H9 (cell line): ENCODE results near the gene EIF1AY. TPM values are rescaled to one million over a fixed set of nuclear protein-coding genes. Genes with fewer than 3 reads are reported as not detected.

Source experiments
- DNase-seq: peaks from one replicate; pipeline ENCODE4 v3.0.0-alpha.2; 2017
- H2AFZ ChIP-seq: one replicate; pipeline ENCODE4 v1.6.1; 2013; ENCODE audit warnings: mild to moderate bottlenecking, low read length, control low read depth, moderate library complexity
- H2AK5ac ChIP-seq: 2 replicates; pipeline ENCODE4 v1.6.1; 2013; ENCODE audit warnings: low read length, control low read depth, mixed read lengths; ENCODE audit not compliant: insufficient read length
- H2BK120ac ChIP-seq: one replicate; pipeline ENCODE4 v1.6.1; 2013; ENCODE audit warnings: low read depth, mild to moderate bottlenecking, low read length, control low read depth, inconsistent platforms; ENCODE audit not compliant: poor library complexity, severe bottlenecking
- H2BK12ac ChIP-seq: 2 replicates; pipeline ENCODE4 v1.6.1; 2013; ENCODE audit warnings: low read length, control low read depth, mixed read lengths, low read depth; ENCODE audit not compliant: insufficient read length
- H2BK15ac ChIP-seq: 2 replicates; pipeline ENCODE4 v1.6.1; 2013; ENCODE audit warnings: low read depth, low read length, control low read depth
- H2BK20ac ChIP-seq: one replicate; pipeline ENCODE4 v1.6.1; 2013; ENCODE audit warnings: low read depth, mild to moderate bottlenecking, low read length, control low read depth, inconsistent platforms; ENCODE audit not compliant: poor library complexity, severe bottlenecking
- H2BK5ac ChIP-seq: 2 replicates; pipeline ENCODE4 v1.6.1; 2013; ENCODE audit warnings: low read length, control low read depth, mixed read lengths; ENCODE audit not compliant: insufficient read length
- H3K14ac ChIP-seq: 2 replicates; pipeline ENCODE4 v1.6.1; 2013; ENCODE audit warnings: low read length, control low read depth; ENCODE audit not compliant: insufficient read depth
- H3K18ac ChIP-seq: 2 replicates; pipeline ENCODE4 v1.6.1; 2013; ENCODE audit warnings: low read depth, mild to moderate bottlenecking, mixed read lengths, low read length, control low read depth; ENCODE audit not compliant: insufficient read length
- H3K23ac ChIP-seq: 2 replicates; pipeline ENCODE4 v1.6.1; 2013; ENCODE audit warnings: low read length, control low read depth, mixed read lengths, low read depth; ENCODE audit not compliant: insufficient read length
- H3K23me2 ChIP-seq: 2 replicates; pipeline ENCODE4 v1.6.1; 2013; ENCODE audit warnings: low read depth, mild to moderate bottlenecking, mixed read lengths, low read length, control low read depth; ENCODE audit not compliant: insufficient read length, poor library complexity, severe bottlenecking
- H3K27ac ChIP-seq: 2 replicates; pipeline ENCODE4 v1.5.1; 2013; ENCODE audit warnings: low read length, control low read depth, mixed read lengths, low read depth; ENCODE audit not compliant: insufficient read length
- H3K27me3 ChIP-seq: 2 replicates; pipeline ENCODE4 v1.6.1; 2013; ENCODE audit warnings: low read length, control low read depth, inconsistent platforms; ENCODE audit not compliant: insufficient read depth
- H3K4ac ChIP-seq: 2 replicates; pipeline ENCODE4 v1.6.1; 2013; ENCODE audit warnings: low read depth, mild to moderate bottlenecking, control low read depth, inconsistent platforms, low read length, moderate library complexity
- H3K4me1 ChIP-seq: 2 replicates; pipeline ENCODE4 v1.6.1; 2013; ENCODE audit warnings: low read length, control low read depth, inconsistent platforms; ENCODE audit not compliant: insufficient read depth
- H3K4me2 ChIP-seq: 2 replicates; pipeline ENCODE4 v1.6.1; 2013; ENCODE audit warnings: low read length, control low read depth, mixed read lengths; ENCODE audit not compliant: insufficient read length, insufficient read depth
- H3K56ac ChIP-seq: 2 replicates; pipeline ENCODE4 v1.6.1; 2013; ENCODE audit warnings: low read depth, mild to moderate bottlenecking, mixed read lengths, low read length, control low read depth; ENCODE audit not compliant: insufficient read length
- H3K79me1 ChIP-seq: 2 replicates; pipeline ENCODE4 v1.6.1; 2013; ENCODE audit warnings: low read depth, mild to moderate bottlenecking, moderate library complexity, low read length, control low read depth, inconsistent platforms; ENCODE audit not compliant: insufficient read depth, poor library complexity, severe bottlenecking
- H3K79me2 ChIP-seq: 2 replicates; pipeline ENCODE4 v1.6.1; 2013; ENCODE audit warnings: low read length, control low read depth, inconsistent platforms; ENCODE audit not compliant: insufficient read depth
- H3K9ac ChIP-seq: 2 replicates; pipeline ENCODE4 v1.6.1; 2013; ENCODE audit warnings: low read length, control low read depth, mixed read lengths; ENCODE audit not compliant: insufficient read length; ENCODE audit errors: extremely low read depth
- H3K9me3 ChIP-seq: one replicate; pipeline ENCODE4 v1.6.1; 2013; ENCODE audit warnings: low read depth, low read length, inconsistent platforms; ENCODE audit not compliant: control insufficient read depth
- H3T11ph ChIP-seq: one replicate; pipeline ENCODE4 v1.6.1; 2013; ENCODE audit warnings: mild to moderate bottlenecking, low read length, control low read depth, inconsistent platforms
- H4K20me1 ChIP-seq: one replicate; pipeline ENCODE4 v1.6.1; 2013; ENCODE audit not compliant: control insufficient read depth, insufficient read length, insufficient read depth
- H4K5ac ChIP-seq: 2 replicates; pipeline ENCODE4 v1.6.1; 2013; ENCODE audit warnings: low read depth, mild to moderate bottlenecking, mixed read lengths, low read length, control low read depth; ENCODE audit not compliant: insufficient read length
- H4K8ac ChIP-seq: replicated peaks from 2 replicates; pipeline ENCODE4 v1.6.1; 2013; ENCODE audit warnings: low read length, control low read depth, mixed read lengths, low read depth; ENCODE audit not compliant: insufficient read length
- H4K91ac ChIP-seq: 2 replicates; pipeline ENCODE4 v1.6.1; 2013; ENCODE audit warnings: low read depth, mild to moderate bottlenecking, moderate library complexity, mixed read lengths, low read length, control low read depth; ENCODE audit not compliant: insufficient read length
- H3K27ac Mint-ChIP-seq, 3 experiments: 2 replicates in 2 of 3; 3 replicates in 1 of 3; pipeline ENCODE4 v1.8.0; 2020 to 2021; ENCODE audit warnings: mixed read lengths in 3 of 3, mild to moderate bottlenecking in 1 of 3, moderate library complexity in 1 of 3
- H3K27me3 Mint-ChIP-seq: 2 replicates; pipeline ENCODE4 v1.8.0; 2021; ENCODE audit warnings: low read depth, mild to moderate bottlenecking, moderate library complexity, mixed read lengths
- H3K36me3 Mint-ChIP-seq, 3 experiments: 2 replicates in 2 of 3; 3 replicates in 1 of 3; pipeline ENCODE4 v1.8.0; 2020 to 2021; ENCODE audit warnings: low read depth in 3 of 3, mixed read lengths in 3 of 3; ENCODE audit not compliant: insufficient read depth in 1 of 3
- H3K4me1 Mint-ChIP-seq, 2 experiments: 2 replicates each; pipeline ENCODE4 v1.8.0; 2020; ENCODE audit warnings: mixed read lengths in 2 of 2
- H3K4me3 Mint-ChIP-seq, 2 experiments: 2 replicates in 1 of 2; 3 replicates in 1 of 2; pipeline ENCODE4 v1.8.0; 2020 to 2021; ENCODE audit warnings: mild to moderate bottlenecking in 2 of 2, mixed read lengths in 2 of 2, moderate library complexity in 1 of 2
- H3K9me3 Mint-ChIP-seq, 2 experiments: 2 replicates in 1 of 2; 3 replicates in 1 of 2; pipeline ENCODE4 v1.8.0; 2020; ENCODE audit warnings: mild to moderate bottlenecking in 2 of 2, mixed read lengths in 2 of 2, moderate library complexity in 1 of 2
- CTCF ChIP-seq: fragments of 200-600 bp; sonication (generic); conservative IDR thresholded peaks from 3 replicates; pipeline ENCODE4 v1.8.0; 2021; ENCODE audit warnings: antibody characterized with exemption, mild to moderate bottlenecking
- WGBS: extraction: QIAGEN DNeasy Blood & Tissue Kit; methylation state at CpG from one replicate; pipeline ENCODE4 v1.1.7; 2013; ENCODE audit warnings: missing lambda C conversion rate, low lambda C conversion rate, mixed read lengths; ENCODE audit not compliant: insufficient read length; ENCODE audit errors: extremely low coverage; 5-methylcytosine and 5-hydroxymethylcytosine counted together
- total RNA-seq: library from RNA; stranded (reverse); gene quantifications from 2 replicates; pipeline ENCODE4 v1.2.1, GENCODE V29; 2021

EIF1AY gene
- total RNA-seq, 1 experiment from 2014 or later, result not detected

GRCh38 chrY:20586161-20586560, 10.6 kb downstream of the EIF1AY start:
- H3K27ac ChIP-seq, result no peak overlapping the region
- no peak for TF ChIP-seq CTCF
- Mint-ChIP-seq H3K4me3 (no peak overlapping the region), H3K27ac (no peak overlapping the region), H3K4me1 (no peaks in the 10 kb centered on the region), H3K9me3 (no peaks in the 10 kb centered on the region), H3K36me3 (no peaks in the 10 kb centered on the region), H3K27me3 (no peaks in the 10 kb centered on the region)
- H4K20me1 ChIP-seq, result no peaks in the 10 kb centered on the region
- no peaks in the 10 kb centered on the region for H3K4me1 ChIP-seq
- no peak overlapping the region for H2AK5ac ChIP-seq
- H2BK5ac ChIP-seq, result no peak overlapping the region
- H2BK15ac ChIP-seq, result no peak overlapping the region
- no peak overlapping the region for H3K23ac ChIP-seq
- H3K4ac ChIP-seq, result no peak overlapping the region
- no peak overlapping the region for H3T11ph ChIP-seq
- no peak for DNase-seq
- H4K91ac ChIP-seq, result no peak overlapping the region
- no CpG with 5 or more reads among the region's 4 CpGs for WGBS
- no peak overlapping the region for H3K9ac ChIP-seq
- no peak overlapping the region for H4K5ac ChIP-seq
- no peak overlapping the region for H2BK20ac ChIP-seq
- H3K79me1 ChIP-seq, result no peaks in the 10 kb centered on the region
- no peak overlapping the region for H3K4me2 ChIP-seq
- no peaks in the 10 kb centered on the region for H3K27me3 ChIP-seq
- no peak overlapping the region for H3K14ac ChIP-seq
- H3K79me2 ChIP-seq, result no peaks in the 10 kb centered on the region
- H2BK12ac ChIP-seq, result no peak overlapping the region
- H3K56ac ChIP-seq, result no peak overlapping the region
- no peak overlapping the region for H2BK120ac ChIP-seq
- no peak overlapping the region for H4K8ac ChIP-seq
- no peak overlapping the region for H3K18ac ChIP-seq
- no peaks in the 10 kb centered on the region for H3K9me3 ChIP-seq
- H3K23me2 ChIP-seq, result no peaks in the 10 kb centered on the region
- no peak overlapping the region for H2AFZ ChIP-seq

Other genes starting within 250 kb of the EIF1AY start
- gene RPS4Y2, start 180.3 kb downstream of the EIF1AY start, total RNA-seq, result not detected in 2 replicates